Caco-2 (cell line): Measurements from ENCODE around the gene MRAS. TPM values are rescaled to one million over a fixed set of nuclear protein-coding genes. Genes with fewer than 3 reads are reported as not detected.

Source experiments
- BruUV-seq: library from RNA; stranded (reverse); fragments of 400-500 nt; replicated peaks from 2 replicates; lab custom pipeline; 2021; lab: Mats Ljungman, UMichigan
- CTCF ChIA-PET: fragments of 300-600 bp; sonication (Branson Sonifier 250); formaldehyde crosslinking; loops from one replicate; lab custom pipeline; 2022; ENCODE audit warnings: antibody characterized with exemption; lab: Charles Lee
- POLR2A ChIA-PET: fragments of 300-600 bp; sonication (Branson Sonifier 250); formaldehyde crosslinking; loops from one replicate; lab custom pipeline; 2022; ENCODE audit warnings: antibody characterized with exemption; lab: Charles Lee
- DNase-seq, 2 experiments: peaks; one replicate each; pipeline versions ENCODE4 v3.0.0 to v3.0.0-alpha.2; 2020 to 2022
- H3K27me3 ChIP-seq: replicated peaks from 2 replicates; pipeline ENCODE4 v1.6.0; 2011; ENCODE audit warnings: low read length; ENCODE audit not compliant: control insufficient read depth, insufficient read depth
- H3K36me3 ChIP-seq: 2 replicates; pipeline ENCODE4 v1.5.1; 2011; ENCODE audit warnings: low read length; ENCODE audit not compliant: control insufficient read depth, insufficient read depth
- H3K4me1 ChIP-seq: fragments of 250-450 bp; sonication (Bioruptor Pico); 2 replicates; pipeline ENCODE4 v1.5.1; 2020; ENCODE audit warnings: mild to moderate bottlenecking
- H3K4me3 ChIP-seq: 2 replicates; pipeline ENCODE4 v1.5.1; 2011; ENCODE audit warnings: low read depth, mild to moderate bottlenecking, control low read depth, low read length
- H3K9me3 ChIP-seq: fragments of 250-450 bp; sonication (Bioruptor Pico); 2 replicates; pipeline ENCODE4 v1.5.1; 2020; ENCODE audit warnings: mild to moderate bottlenecking, moderate library complexity
- H3K27ac Mint-ChIP-seq: one replicate; pipeline ENCODE4 v1.8.0; 2022; ENCODE audit warnings: mixed read lengths; ENCODE audit not compliant: unreplicated experiment
- H3K27me3 Mint-ChIP-seq: one replicate; pipeline ENCODE4 v1.8.0; 2022; ENCODE audit warnings: mixed read lengths; ENCODE audit not compliant: insufficient read depth, unreplicated experiment
- H3K36me3 Mint-ChIP-seq: one replicate; pipeline ENCODE4 v1.8.0; 2022; ENCODE audit warnings: mild to moderate bottlenecking, mixed read lengths; ENCODE audit not compliant: insufficient read depth, unreplicated experiment
- H3K4me1 Mint-ChIP-seq: one replicate; pipeline ENCODE4 v1.8.0; 2022; ENCODE audit warnings: low read depth, mixed read lengths; ENCODE audit not compliant: unreplicated experiment
- H3K4me3 Mint-ChIP-seq: one replicate; pipeline ENCODE4 v1.8.0; 2022; ENCODE audit warnings: mild to moderate bottlenecking, moderate library complexity, mixed read lengths; ENCODE audit not compliant: unreplicated experiment
- H3K9me3 Mint-ChIP-seq: one replicate; pipeline ENCODE4 v1.8.0; 2022; ENCODE audit warnings: mixed read lengths; ENCODE audit not compliant: unreplicated experiment
- intact Hi-C: fragments of 100-400 bp; cut with micrococcal nuclease; formaldehyde crosslinking; loops from one replicate; pipeline ENCODE4 v1.10.0; 2022; ENCODE audit not compliant: unreplicated experiment
- total RNA-seq: library from RNA; stranded (reverse); gene quantifications from 2 replicates; pipeline ENCODE4 v1.2.3, GENCODE V29; 2022
- TF ChIP-seq, protein P1 (sequence below), 2 experiments: fragments of 200-600 bp in 1 of 2; IDR thresholded peaks; 1 replicate in 1 of 2; 2 replicates in 1 of 2; pipeline versions ENCODE4 v1.5.1 to v1.8.0; 2011 to 2022; ENCODE audit warnings: antibody characterized with exemption in 1 of 2, control low read depth in 1 of 2, inconsistent platforms in 1 of 2, low read depth in 1 of 2, low read length in 1 of 2, mild to moderate bottlenecking in 1 of 2, moderate library complexity in 1 of 2; ENCODE audit not compliant: insufficient read depth in 1 of 2, severe bottlenecking in 1 of 2, unreplicated experiment in 1 of 2

MRAS gene
- total RNA-seq, 1 experiment from 2014 or later, result 11.4 TPM

DNA sequence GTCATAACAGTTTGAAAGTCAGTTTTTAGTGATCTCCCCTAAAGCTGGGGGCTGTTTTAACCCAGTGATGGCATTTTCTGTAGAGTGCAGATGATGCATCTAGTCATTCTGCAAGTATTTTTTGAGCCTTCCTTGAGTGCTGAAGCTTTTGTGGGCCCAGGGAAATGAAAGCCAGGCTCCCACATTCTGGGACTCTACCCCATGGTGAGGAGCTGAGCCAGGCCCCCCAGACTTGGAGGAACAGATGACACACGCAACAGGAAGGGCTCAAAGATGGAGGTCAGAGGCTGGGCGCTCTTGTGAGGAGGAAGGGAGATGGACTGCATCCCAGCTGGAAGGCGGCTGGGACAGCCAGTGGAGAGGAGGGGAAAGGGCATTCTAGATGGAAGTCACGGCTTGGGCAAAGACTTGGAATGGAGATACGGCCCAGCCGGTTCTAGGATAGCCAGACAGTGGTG lies 40.8 kb downstream of the MRAS start:
- POLR2A ChIA-PET, result interaction anchor here (1.0 kb wide), 1 partner anchor 11 kb away, joined by 4 read pairs; no protein-coding TSS in a partner anchor
- Histone ChIP-seq H3K4me1 (peaks cover 14% of the 10 kb centered on the region), H3K27me3 (no peaks in the 10 kb centered on the region), H3K36me3 (no peaks in the 10 kb centered on the region), H3K4me3 (no peak overlapping the region), H3K9me3 (no peaks in the 10 kb centered on the region)
- no peak overlapping the region for H3K27ac Mint-ChIP-seq
- intact Hi-C loops, result no loop called here
- H3K4me1 Mint-ChIP-seq, result peaks cover 22% of the 10 kb centered on the region
- CTCF ChIA-PET, result no interaction called here
- TF ChIP-seq, protein P1, sequence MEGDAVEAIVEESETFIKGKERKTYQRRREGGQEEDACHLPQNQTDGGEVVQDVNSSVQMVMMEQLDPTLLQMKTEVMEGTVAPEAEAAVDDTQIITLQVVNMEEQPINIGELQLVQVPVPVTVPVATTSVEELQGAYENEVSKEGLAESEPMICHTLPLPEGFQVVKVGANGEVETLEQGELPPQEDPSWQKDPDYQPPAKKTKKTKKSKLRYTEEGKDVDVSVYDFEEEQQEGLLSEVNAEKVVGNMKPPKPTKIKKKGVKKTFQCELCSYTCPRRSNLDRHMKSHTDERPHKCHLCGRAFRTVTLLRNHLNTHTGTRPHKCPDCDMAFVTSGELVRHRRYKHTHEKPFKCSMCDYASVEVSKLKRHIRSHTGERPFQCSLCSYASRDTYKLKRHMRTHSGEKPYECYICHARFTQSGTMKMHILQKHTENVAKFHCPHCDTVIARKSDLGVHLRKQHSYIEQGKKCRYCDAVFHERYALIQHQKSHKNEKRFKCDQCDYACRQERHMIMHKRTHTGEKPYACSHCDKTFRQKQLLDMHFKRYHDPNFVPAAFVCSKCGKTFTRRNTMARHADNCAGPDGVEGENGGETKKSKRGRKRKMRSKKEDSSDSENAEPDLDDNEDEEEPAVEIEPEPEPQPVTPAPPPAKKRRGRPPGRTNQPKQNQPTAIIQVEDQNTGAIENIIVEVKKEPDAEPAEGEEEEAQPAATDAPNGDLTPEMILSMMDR (IDR thresholded peaks at IDR 0.05; ENCODE audit: insufficient read depth in 1 of 2, low read depth in 1 of 2, low read length in 1 of 2, severe bottlenecking in 1 of 2, unreplicated experiment in 1 of 2), result no peak
- peaks cover 11% of the 10 kb centered on the region for H3K9me3 Mint-ChIP-seq
- BruUV-seq, result no TSS peak
- no peak overlapping the region for H3K4me3 Mint-ChIP-seq
- no peaks in the 10 kb centered on the region for H3K36me3 Mint-ChIP-seq
- H3K27me3 Mint-ChIP-seq, result no peaks in the 10 kb centered on the region
- DNase-seq, result no peak

DNA sequence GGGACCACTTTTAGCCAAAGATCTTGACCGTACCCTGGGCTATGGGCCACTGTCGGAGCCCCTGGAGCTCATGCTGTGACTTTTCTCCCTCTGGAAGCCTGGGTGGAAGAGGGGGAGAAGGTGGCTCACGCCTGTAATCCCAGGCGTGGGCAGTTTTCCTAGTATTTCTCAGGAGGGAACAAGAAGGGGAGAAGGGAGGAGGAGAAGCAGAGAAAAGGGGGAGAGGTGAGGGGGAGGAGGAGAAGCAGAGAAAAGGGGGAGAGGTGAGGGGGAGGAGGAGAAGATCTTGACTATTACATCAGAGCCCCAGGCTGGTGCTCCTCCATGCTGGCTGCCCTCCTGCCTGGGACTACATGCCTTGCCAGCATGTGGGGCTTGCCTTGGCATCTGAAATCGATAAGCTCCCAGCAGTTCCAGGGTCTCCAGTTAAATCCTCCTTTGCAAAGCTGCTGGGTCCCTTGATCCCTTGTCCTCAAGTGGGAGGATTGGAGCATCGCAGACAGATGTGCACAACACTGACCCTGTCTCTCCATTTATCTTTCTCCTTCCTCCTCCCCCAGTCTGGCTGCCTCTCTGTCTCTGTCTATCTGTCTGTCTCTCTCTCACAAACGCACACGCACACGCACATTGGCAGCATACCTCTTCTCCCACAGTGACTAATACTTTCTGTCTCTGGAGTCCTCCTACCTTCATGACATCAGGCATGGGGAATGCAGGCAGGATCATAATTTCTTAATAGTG lies 41.6 kb downstream of the MRAS start:
- peaks cover 14% of the 10 kb centered on the region for H3K4me1 ChIP-seq
- H3K4me1 Mint-ChIP-seq, result peaks cover 14% of the 10 kb centered on the region
- ChIA-PET POLR2A (interaction anchor here (1.0 kb wide), 1 partner anchor 10 kb away, joined by 4 read pairs; no protein-coding TSS in a partner anchor), CTCF (interaction anchor here (0.6 to 1.3 kb wide), 2 partner anchors 23 to 28 kb away, joined by 3 to 5 read pairs; no protein-coding TSS in a partner anchor)
- intact Hi-C loops, result no loop called here
- H3K4me3 ChIP-seq, result no peak overlapping the region
- H3K9me3 Mint-ChIP-seq, result peaks cover 3% of the 10 kb centered on the region
- peak overlapping the region; percentile 27 for H3K4me3 Mint-ChIP-seq
- H3K27ac Mint-ChIP-seq, result peak overlapping the region; percentile 59
- no TSS peak for BruUV-seq
- H3K9me3 ChIP-seq, result no peaks in the 10 kb centered on the region
- TF ChIP-seq, protein P1 (IDR thresholded peaks at IDR 0.05; ENCODE audit: insufficient read depth in 1 of 2, low read depth in 1 of 2, low read length in 1 of 2, severe bottlenecking in 1 of 2, unreplicated experiment in 1 of 2), result no peak
- no peaks in the 10 kb centered on the region for H3K27me3 ChIP-seq
- no peaks in the 10 kb centered on the region for H3K36me3 ChIP-seq
- H3K36me3 Mint-ChIP-seq, result no peaks in the 10 kb centered on the region
- DNase-seq, result peak; percentile 53
- no peaks in the 10 kb centered on the region for H3K27me3 Mint-ChIP-seq

DNA sequence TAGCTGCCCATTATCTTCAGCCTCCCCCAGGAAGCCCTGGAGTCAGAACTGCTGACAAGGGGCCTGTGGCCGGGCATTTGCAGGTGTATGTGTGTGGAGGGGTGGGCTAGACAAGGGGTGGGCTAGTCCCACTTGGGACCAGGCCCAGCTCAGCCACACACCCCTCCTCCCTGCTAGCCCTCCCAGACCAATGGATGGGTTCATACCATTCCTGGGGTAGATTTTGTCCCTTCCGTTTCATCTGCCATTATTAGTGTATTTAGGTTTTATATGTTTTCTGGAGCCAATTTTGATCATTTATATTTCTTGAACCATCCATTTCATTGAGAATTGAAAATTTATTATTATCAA lies 42.2 kb downstream of the MRAS start:
- Mint-ChIP-seq H3K36me3 (no peaks in the 10 kb centered on the region), H3K27ac (peak overlapping the region; percentile 59), H3K27me3 (no peaks in the 10 kb centered on the region), H3K4me1 (peaks cover 14% of the 10 kb centered on the region), H3K9me3 (no peaks in the 10 kb centered on the region), H3K4me3 (peak overlapping the region; percentile 27)
- Histone ChIP-seq H3K9me3 (no peaks in the 10 kb centered on the region), H3K36me3 (no peaks in the 10 kb centered on the region), H3K4me1 (peaks cover 14% of the 10 kb centered on the region), H3K4me3 (no peak overlapping the region), H3K27me3 (no peaks in the 10 kb centered on the region)
- intact Hi-C loops, result no loop called here
- ChIA-PET POLR2A (no interaction called here), CTCF (interaction anchor here (1.3 kb wide), 1 partner anchor 27 kb away, joined by 3 read pairs; no protein-coding TSS in a partner anchor)
- TF ChIP-seq, protein P1 (IDR thresholded peaks at IDR 0.05; ENCODE audit: insufficient read depth in 1 of 2, low read depth in 1 of 2, low read length in 1 of 2, severe bottlenecking in 1 of 2, unreplicated experiment in 1 of 2), result no peak
- no TSS peak for BruUV-seq
- DNase-seq, result no peak
